ENCODE measurements around the gene PON3.

Gene PON3

GRCh38 chr7:95335093-95335492, 61.1 kb downstream of the PON3 start:
- DNase-seq, result no peak

- no peak for DNase-seq
These were observed 61.7 kb downstream of the PON3 start for GRCh38 chr7:95334447-95334846.

GRCh38 chr7:95330961-95331337, 65.2 kb downstream of the PON3 start:
- no peak for DNase-seq

- DNase-seq, result no peak
These were observed 65.8 kb downstream of the PON3 start for GRCh38 chr7:95330204-95330960.

GRCh38 chr7:95327356-95327755, 68.8 kb downstream of the PON3 start:
- DNase-seq, result no peak

- peak; percentile 45 for DNase-seq
These were observed 71.7 kb downstream of the PON3 start, which contains the start of gene PON1 for GRCh38 chr7:95324431-95324830. TSS of gene PON1 (minus strand) at chr7:95324532. CDS start at chr7:95324475, 57 bp downstream.

GRCh38 chr7:95323410-95324129, 72.6 kb downstream of the PON3 start:
- DNase-seq, result no peak

GRCh38 chr7:95322854-95323253, 73.3 kb downstream of the PON3 start:
- no peak for DNase-seq

GRCh38 chr7:95322396-95322795, 73.8 kb downstream of the PON3 start:
- DNase-seq, result no peak

GRCh38 chr7:95321720-95322119, 74.5 kb downstream of the PON3 start:
- DNase-seq, result no peak

GRCh38 chr7:95320651-95321050, 75.5 kb downstream of the PON3 start:
- DNase-seq, result no peak

GRCh38 chr7:95319570-95319969, 76.6 kb downstream of the PON3 start:
- DNase-seq, result no peak

- no peak for DNase-seq
These were observed 77.6 kb downstream of the PON3 start for GRCh38 chr7:95318501-95319100.

GRCh38 chr7:95317966-95318365, 78.2 kb downstream of the PON3 start:
- DNase-seq, result no peak

- no peak for DNase-seq
These were observed 78.6 kb downstream of the PON3 start for GRCh38 chr7:95317546-95317945.

GRCh38 chr7:95316588-95316987, 79.6 kb downstream of the PON3 start:
- DNase-seq, result no peak

GRCh38 chr7:95312561-95312960, 83.6 kb downstream of the PON3 start:
- no peak for DNase-seq

- DNase-seq, result no peak
These were observed 84.8 kb downstream of the PON3 start for GRCh38 chr7:95311389-95311788.

- no peak for DNase-seq
These were observed 86.2 kb downstream of the PON3 start for GRCh38 chr7:95309951-95310350.

All from CD4-positive, alpha-beta T cell treated with Interleukin-15 for 1 hour (primary cell).